IMR-90 (cell line): Measurements from ENCODE around the gene AFG1L. TPM values are rescaled to one million over a fixed set of nuclear protein-coding genes. Genes with fewer than 3 reads are reported as not detected.

Source experiments
- ATAC-seq: fragments of 200-7000 bp; cut with Tn5 transposase; 2 replicates; pipeline ENCODE4 v1.9.1; 2020; ENCODE audit warnings: low read depth, mild to moderate bottlenecking, moderate library complexity
- BruUV-seq: library from RNA; stranded (reverse); fragments of 400-500 nt; replicated peaks from 2 replicates; lab custom pipeline; 2021; lab: Mats Ljungman, UMichigan
- CTCF ChIA-PET: fragments of 300-600 bp; formaldehyde crosslinking; extraction: SDS; loops from one replicate; lab custom pipeline; 2021; ENCODE audit warnings: antibody characterized with exemption; lab: Yijun Ruan, JAX
- POLR2A ChIA-PET: fragments of 300-600 bp; sonication (Branson Sonifier 250); formaldehyde crosslinking; loops from one replicate; lab custom pipeline; 2022; ENCODE audit warnings: antibody characterized with exemption; ENCODE audit not compliant: unreplicated experiment; lab: Charles Lee
- DNase-seq: peaks from one replicate; pipeline ENCODE4 v3.0.0; 2013
- H2AFZ ChIP-seq: replicated peaks from 2 replicates; pipeline ENCODE3; 2013; ENCODE audit warnings: low read length, mild to moderate bottlenecking; ENCODE audit not compliant: poor library complexity
- H2AK5ac ChIP-seq: 2 replicates; pipeline ENCODE4 v1.6.1; 2013; ENCODE audit warnings: low read depth, low read length, inconsistent platforms
- H2AK9ac ChIP-seq: replicated peaks from 2 replicates; pipeline ENCODE3; 2013; ENCODE audit warnings: mild to moderate bottlenecking, low read depth, low read length, moderate library complexity; ENCODE audit not compliant: poor library complexity
- H2BK120ac ChIP-seq: 2 replicates; pipeline ENCODE4 v1.6.1; 2013; ENCODE audit warnings: low read depth, low read length, inconsistent platforms
- H2BK15ac ChIP-seq: 3 replicates; pipeline ENCODE4 v1.6.1; 2013; ENCODE audit warnings: low read depth, low read length, inconsistent platforms
- H2BK20ac ChIP-seq: 2 replicates; pipeline ENCODE4 v1.6.1; 2013; ENCODE audit warnings: low read depth, mild to moderate bottlenecking, inconsistent platforms, low read length, moderate library complexity
- H2BK5ac ChIP-seq: 2 replicates; pipeline ENCODE4 v1.6.1; 2013; ENCODE audit warnings: mild to moderate bottlenecking, low read depth, low read length, inconsistent platforms; ENCODE audit not compliant: poor library complexity, severe bottlenecking
- H3K14ac ChIP-seq: replicated peaks from 2 replicates; pipeline ENCODE4 v1.6.1; 2013; ENCODE audit warnings: low read depth, low read length, inconsistent platforms
- H3K18ac ChIP-seq: 2 replicates; pipeline ENCODE4 v1.6.1; 2013; ENCODE audit warnings: low read depth, low read length, control low read depth
- H3K23ac ChIP-seq: 2 replicates; pipeline ENCODE4 v1.6.1; 2013; ENCODE audit warnings: low read depth, low read length, inconsistent platforms
- H3K27ac ChIP-seq: 2 replicates; pipeline ENCODE4 v1.5.1; 2013; ENCODE audit warnings: mild to moderate bottlenecking, control low read depth, low read length; ENCODE audit not compliant: insufficient read depth
- H3K27me3 ChIP-seq: 2 replicates; pipeline ENCODE4 v1.6.1; 2013; ENCODE audit warnings: low read length; ENCODE audit not compliant: control insufficient read depth, insufficient read depth
- H3K36me3 ChIP-seq: 2 replicates; pipeline ENCODE4 v1.6.1; 2013; ENCODE audit warnings: low read length, mixed read lengths; ENCODE audit not compliant: control insufficient read depth, insufficient read depth
- H3K4ac ChIP-seq: 2 replicates; pipeline ENCODE4 v1.6.1; 2013; ENCODE audit warnings: low read depth, low read length, inconsistent platforms
- H3K4me1 ChIP-seq: 2 replicates; pipeline ENCODE4 v1.6.1; 2013; ENCODE audit warnings: low read length, mixed read lengths; ENCODE audit not compliant: control insufficient read depth, insufficient read depth
- H3K4me2 ChIP-seq: 2 replicates; pipeline ENCODE4 v1.6.1; 2013; ENCODE audit warnings: low read depth, mild to moderate bottlenecking, control low read depth, low read length, moderate library complexity
- H3K4me3 ChIP-seq: 2 replicates; pipeline ENCODE4 v1.5.1; 2013; ENCODE audit warnings: low read depth, mild to moderate bottlenecking, control low read depth, low read length, moderate library complexity; ENCODE audit not compliant: insufficient read depth
- H3K56ac ChIP-seq: 2 replicates; pipeline ENCODE4 v1.6.1; 2013; ENCODE audit warnings: low read length, inconsistent platforms; ENCODE audit not compliant: insufficient read depth; ENCODE audit errors: extremely low read depth
- H3K79me1 ChIP-seq, 2 experiments: 2 replicates each; pipeline ENCODE4 v1.6.1; 2013; ENCODE audit warnings: low read length in 2 of 2, inconsistent platforms in 1 of 2, low read depth in 1 of 2
- H3K9ac ChIP-seq: 2 replicates; pipeline ENCODE4 v1.6.1; 2013; ENCODE audit warnings: low read depth, low read length, control low read depth
- H3K9me1 ChIP-seq: 2 replicates; pipeline ENCODE4 v1.6.1; 2013; ENCODE audit warnings: low read length, inconsistent platforms; ENCODE audit not compliant: insufficient read depth
- H3K9me3 ChIP-seq: 2 replicates; pipeline ENCODE4 v1.6.1; 2013; ENCODE audit warnings: low read length; ENCODE audit not compliant: control insufficient read depth, insufficient read depth
- H4K20me1 ChIP-seq: 2 replicates; pipeline ENCODE4 v1.6.1; 2013; ENCODE audit warnings: low read length, inconsistent platforms; ENCODE audit not compliant: insufficient read depth
- H4K5ac ChIP-seq: 2 replicates; pipeline ENCODE4 v1.6.1; 2013; ENCODE audit warnings: mild to moderate bottlenecking, low read depth, low read length, control low read depth
- H4K8ac ChIP-seq, 2 experiments: 2 replicates each; pipeline ENCODE4 v1.6.1; 2013; ENCODE audit warnings: low read depth in 2 of 2, low read length in 2 of 2, control low read depth in 1 of 2, inconsistent platforms in 1 of 2
- H4K91ac ChIP-seq: 2 replicates; pipeline ENCODE4 v1.6.1; 2013; ENCODE audit warnings: low read depth, low read length, inconsistent platforms; ENCODE audit not compliant: insufficient read depth
- BHLHE40 ChIP-seq: fragments of 150-350 bp; IDR thresholded peaks from 2 replicates; pipeline ENCODE4 v1.6.1; 2016; ENCODE audit warnings: mild to moderate bottlenecking, low read depth, low read length
- CEBPB ChIP-seq: IDR thresholded peaks from 2 replicates; pipeline ENCODE4 v1.6.1; 2012; ENCODE audit warnings: low read depth, low read length, improper control_type of control experiment
- CHD1 ChIP-seq: IDR thresholded peaks from 2 replicates; pipeline ENCODE4 v1.6.1; 2012; ENCODE audit warnings: low read depth, low read length, improper control_type of control experiment
- CTCF ChIP-seq: conservative IDR thresholded peaks from 2 replicates; pipeline ENCODE4 v1.5.1; 2012; ENCODE audit warnings: mild to moderate bottlenecking, low read depth, low read length, improper control_type of control experiment
- ELK1 ChIP-seq: fragments of 150-350 bp; IDR thresholded peaks from 2 replicates; pipeline ENCODE4 v1.6.1; 2016; ENCODE audit warnings: low read depth, mild to moderate bottlenecking, low read length, moderate library complexity, borderline replicate concordance
- MXI1 ChIP-seq: IDR thresholded peaks from 2 replicates; pipeline ENCODE4 v1.6.1; 2012; ENCODE audit warnings: low read depth, mild to moderate bottlenecking, low read length, moderate library complexity, borderline replicate concordance
- NFE2L2 ChIP-seq: fragments of 150-350 bp; IDR thresholded peaks from 2 replicates; pipeline ENCODE4 v1.6.1; 2016; ENCODE audit warnings: low read depth, mild to moderate bottlenecking, low read length
- POLR2A ChIP-seq: IDR thresholded peaks from 2 replicates; pipeline ENCODE4 v1.6.1; 2012; ENCODE audit warnings: mild to moderate bottlenecking, low read depth, low read length
- RAD21 ChIP-seq: IDR thresholded peaks from 2 replicates; pipeline ENCODE4 v1.6.1; 2012; ENCODE audit warnings: low read length, improper control_type of control experiment
- RFX5 ChIP-seq: IDR thresholded peaks from 2 replicates; pipeline ENCODE4 v1.8.0; 2012; ENCODE audit warnings: low read depth, mild to moderate bottlenecking, low read length, moderate library complexity
- SMC3 ChIP-seq: fragments of 150-350 bp; IDR thresholded peaks from 2 replicates; pipeline ENCODE4 v1.6.1; 2016; ENCODE audit warnings: low read depth, mild to moderate bottlenecking, antibody characterized with exemption, low read length, moderate library complexity
- USF2 ChIP-seq: fragments of 150-350 bp; IDR thresholded peaks from 2 replicates; pipeline ENCODE4 v1.6.1; 2017; ENCODE audit warnings: mild to moderate bottlenecking, antibody characterized with exemption, low read length, low read depth
- WGBS, 2 experiments: methylation state at CpG; one replicate each; pipeline versions ENCODE4 v1.1.5 to v1.1.7; 2013; ENCODE audit warnings: missing lambda C conversion rate in 2 of 2; ENCODE audit not compliant: insufficient read length in 1 of 2; ENCODE audit errors: extremely low coverage in 2 of 2; 5-methylcytosine and 5-hydroxymethylcytosine counted together
- dilution Hi-C: fragments of 300-500 bp; cut with HindIII; formaldehyde crosslinking; loops from one replicate; pipeline ENCODE4 v1.14.3; 2018; ENCODE audit warnings: low sequenced_read_pairs; ENCODE audit not compliant: unreplicated experiment
- in situ Hi-C: fragments of 300-500 bp; cut with MboI; formaldehyde crosslinking; loops from 3 replicates; pipeline ENCODE4 v1.14.3; 2019; ENCODE audit warnings: low sequenced_read_pairs, inconsistent platforms, mixed read lengths
- intact Hi-C: fragments of 100-400 bp; cut with micrococcal nuclease; formaldehyde crosslinking; loops from 2 replicates; pipeline ENCODE4 v1.10.0; 2022
- polyA plus RNA-seq, 3 experiments: library from polyadenylated mRNA; depleted of rRNA; stranded (reverse); fragments of >200 nt; gene quantifications; 2 replicates each; pipeline ENCODE4 v1.2.3, GENCODE V29; 2012; ENCODE audit warnings: low replicate concordance in 1 of 3
- total RNA-seq: library from RNA; depleted of rRNA; stranded (reverse); fragments of >200 nt; gene quantifications from 2 replicates; pipeline ENCODE4 v1.2.3, GENCODE V29; 2012

Gene AFG1L
- total and polyA plus RNA-seq, 2 of the 4 experiments (the other 2 are of a cell fraction), result 1.0 to 2.0 TPM

GRCh38 chr6:108557494-108558371, 262.9 kb downstream of the AFG1L start:
- ChIA-PET CTCF (interaction anchor here (0.8 to 1.5 kb wide), 2 partner anchors 16 to 517 kb away, joined by 4 read pairs; no protein-coding TSS in a partner anchor), POLR2A (interaction anchor here (0.6 to 1.0 kb wide), 3 partner anchors 96 to 369 kb away, joined by 3 to 4 read pairs (median 3); no protein-coding TSS in a partner anchor)
- Histone ChIP-seq H2AFZ (peak overlapping the region; percentile 95), H3K4ac (peak overlapping the region; percentile 99), H3K79me1 (peaks cover 0 to 24% of the 10 kb centered on the region in 2 experiments; a peak in 2 of 4 replicates), H3K4me2 (peak overlapping the region; percentile 95), H3K27me3 (no peaks in the 10 kb centered on the region), H3K9ac (peak overlapping the region; percentile 90), H2AK5ac (peak overlapping the region; percentile 90; the same call in 1 of the 2 replicates), H4K91ac (peak overlapping the region; percentile 98), H4K8ac (peak overlapping the region; percentile 79 to 87; a peak in 3 of 4 replicates), H4K20me1 (peaks cover 16% of the 10 kb centered on the region), H3K36me3 (peaks cover 5% of the 10 kb centered on the region; the same call in 1 of the 2 replicates), H2AK9ac (peak overlapping the region; percentile 97), H3K18ac (peak overlapping the region; percentile 96), H2BK15ac (peak overlapping the region; percentile 86; the same call in 2 of the 3 replicates), H3K9me1 (peaks cover 9% of the 10 kb centered on the region), H4K5ac (peak overlapping the region; percentile 91), H2BK20ac (peak overlapping the region; percentile 92), H2BK5ac (peak overlapping the region; percentile 97), H3K23ac (peak overlapping the region; percentile 99), H3K4me1 (peaks cover 12% of the 10 kb centered on the region), H3K27ac (peak overlapping the region; percentile 96), H3K9me3 (no peaks in the 10 kb centered on the region), H3K56ac (peak overlapping the region; percentile 75), H3K14ac (peak overlapping the region; percentile 96), H2BK120ac (peak overlapping the region; percentile 96), H3K4me3 (peak overlapping the region; percentile 79)
- WGBS, 2 experiments, result 0% methylated on average over 26 of the region's 105 CpGs; no CpG with 5 or more reads in 1 of the 2 experiments
- intact Hi-C loops, result loop anchor here (1.0 to 5.0 kb wide), 5 partner anchors 15 to 825 kb away; partner anchors contain the start of gene CD164
- ATAC-seq (peak; percentile 8), DNase-seq (peak; percentile 62)
- no TSS peak for BruUV-seq
- dilution Hi-C loops, result no loop called here
- in situ Hi-C loops, result no loop called here
- no peak; the same call in 1 of the 2 replicates for TF ChIP-seq POLR2A
- TF ChIP-seq MXI1, result peak; percentile 93
- TF ChIP-seq ELK1, result no peak
- peak; percentile 94 for TF ChIP-seq BHLHE40
- no peak for TF ChIP-seq NFE2L2
- TF ChIP-seq CHD1, result no peak
- peak; percentile 55; the same call in 1 of the 2 replicates for TF ChIP-seq USF2
- no peak for TF ChIP-seq RFX5
- TF ChIP-seq CEBPB, result no peak
- TF ChIP-seq RAD21, result no peak
- TF ChIP-seq SMC3, result no peak
- TF ChIP-seq CTCF, result 0 out of 2 replicates have a peak, but pooled peaks have one; percentile 5
